Nephron progenitor cell (in vitro differentiated cells): ENCODE measurements around the gene LDLRAP1.

Source experiments
- DNase-seq: peaks from one replicate; pipeline ENCODE4 v3.0.0; 2021
- H3K27ac Mint-ChIP-seq: 2 replicates; pipeline ENCODE4 v1.8.0; 2021; ENCODE audit warnings: mild to moderate bottlenecking, moderate library complexity, mixed read lengths
- H3K27me3 Mint-ChIP-seq: 2 replicates; pipeline ENCODE4 v1.8.0; 2021; ENCODE audit warnings: mild to moderate bottlenecking, low read depth, mixed read lengths; ENCODE audit not compliant: poor library complexity
- H3K36me3 Mint-ChIP-seq: 2 replicates; pipeline ENCODE4 v1.8.0; 2021; ENCODE audit warnings: low read depth, mixed read lengths
- H3K4me1 Mint-ChIP-seq: 2 replicates; pipeline ENCODE4 v1.8.0; 2021; ENCODE audit warnings: mixed read lengths
- H3K4me3 Mint-ChIP-seq: 2 replicates; pipeline ENCODE4 v1.8.0; 2021; ENCODE audit warnings: mild to moderate bottlenecking, moderate library complexity, mixed read lengths
- H3K9me3 Mint-ChIP-seq: 2 replicates; pipeline ENCODE4 v1.8.0; 2021; ENCODE audit warnings: mild to moderate bottlenecking, moderate library complexity, mixed read lengths
- TF ChIP-seq, protein P1 (sequence below): fragments of 200-600 bp; sonication (generic); IDR thresholded peaks from 2 replicates; pipeline ENCODE4 v1.5.0; 2021; ENCODE audit warnings: antibody characterized with exemption

The LDLRAP1 gene

DNA sequence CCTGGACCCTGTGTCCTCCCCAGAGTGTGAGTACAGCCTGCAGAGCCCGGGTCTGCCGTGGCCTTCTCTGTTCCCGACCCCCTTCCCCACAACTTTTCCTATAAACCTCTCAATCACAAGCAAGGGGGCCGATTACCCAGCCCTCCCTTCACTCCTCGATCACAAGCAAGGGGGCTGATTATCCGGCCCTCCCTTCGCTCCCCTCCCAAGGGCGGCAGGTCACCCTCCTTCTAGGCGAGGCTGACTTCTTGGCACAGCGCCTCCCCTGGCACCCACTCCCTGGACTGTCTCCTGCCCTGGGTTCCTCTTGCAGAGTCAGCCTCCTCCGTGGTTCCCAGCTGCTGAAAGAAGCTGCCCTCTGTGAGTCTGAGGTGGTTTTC is 12.3 kb upstream of the LDLRAP1 start:
- TF ChIP-seq, protein P1, sequence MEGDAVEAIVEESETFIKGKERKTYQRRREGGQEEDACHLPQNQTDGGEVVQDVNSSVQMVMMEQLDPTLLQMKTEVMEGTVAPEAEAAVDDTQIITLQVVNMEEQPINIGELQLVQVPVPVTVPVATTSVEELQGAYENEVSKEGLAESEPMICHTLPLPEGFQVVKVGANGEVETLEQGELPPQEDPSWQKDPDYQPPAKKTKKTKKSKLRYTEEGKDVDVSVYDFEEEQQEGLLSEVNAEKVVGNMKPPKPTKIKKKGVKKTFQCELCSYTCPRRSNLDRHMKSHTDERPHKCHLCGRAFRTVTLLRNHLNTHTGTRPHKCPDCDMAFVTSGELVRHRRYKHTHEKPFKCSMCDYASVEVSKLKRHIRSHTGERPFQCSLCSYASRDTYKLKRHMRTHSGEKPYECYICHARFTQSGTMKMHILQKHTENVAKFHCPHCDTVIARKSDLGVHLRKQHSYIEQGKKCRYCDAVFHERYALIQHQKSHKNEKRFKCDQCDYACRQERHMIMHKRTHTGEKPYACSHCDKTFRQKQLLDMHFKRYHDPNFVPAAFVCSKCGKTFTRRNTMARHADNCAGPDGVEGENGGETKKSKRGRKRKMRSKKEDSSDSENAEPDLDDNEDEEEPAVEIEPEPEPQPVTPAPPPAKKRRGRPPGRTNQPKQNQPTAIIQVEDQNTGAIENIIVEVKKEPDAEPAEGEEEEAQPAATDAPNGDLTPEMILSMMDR = no peak
- Mint-ChIP-seq H3K4me3 (no peak overlapping the region), H3K36me3 (no peaks in the 10 kb centered on the region), H3K4me1 (peaks cover 5% of the 10 kb centered on the region), H3K27ac (no peak overlapping the region), H3K9me3 (no peaks in the 10 kb centered on the region), H3K27me3 (peaks cover 37% of the 10 kb centered on the region)
- no peak for DNase-seq

DNA sequence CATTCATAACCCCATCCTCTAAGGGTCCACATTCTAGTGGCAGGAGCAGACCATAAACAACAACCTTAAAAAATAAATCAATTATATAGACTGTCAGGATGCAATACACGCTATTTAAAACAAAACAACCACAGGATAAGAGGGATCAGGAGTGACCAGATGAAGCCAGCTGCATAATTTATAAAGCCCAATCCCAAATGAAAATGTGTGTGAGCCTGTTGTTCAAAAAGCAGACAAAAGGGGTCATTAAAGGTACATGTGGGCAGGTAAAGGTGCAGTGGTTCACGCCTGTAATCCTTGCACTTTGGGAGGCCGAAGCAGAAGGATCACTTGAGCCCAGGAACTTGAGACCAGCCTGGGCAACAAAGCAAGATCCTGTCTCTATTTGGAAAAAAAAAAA is 10.4 kb upstream of the LDLRAP1 start:
- H3K9me3 Mint-ChIP-seq = no peaks in the 10 kb centered on the region
- no peak overlapping the region for H3K27ac Mint-ChIP-seq
- TF ChIP-seq, protein P1 = no peak
- H3K27me3 Mint-ChIP-seq = peaks cover 51% of the 10 kb centered on the region
- H3K4me1 Mint-ChIP-seq = peaks cover 19% of the 10 kb centered on the region
- no peaks in the 10 kb centered on the region for H3K36me3 Mint-ChIP-seq
- DNase-seq = no peak
- H3K4me3 Mint-ChIP-seq = no peak overlapping the region

DNA sequence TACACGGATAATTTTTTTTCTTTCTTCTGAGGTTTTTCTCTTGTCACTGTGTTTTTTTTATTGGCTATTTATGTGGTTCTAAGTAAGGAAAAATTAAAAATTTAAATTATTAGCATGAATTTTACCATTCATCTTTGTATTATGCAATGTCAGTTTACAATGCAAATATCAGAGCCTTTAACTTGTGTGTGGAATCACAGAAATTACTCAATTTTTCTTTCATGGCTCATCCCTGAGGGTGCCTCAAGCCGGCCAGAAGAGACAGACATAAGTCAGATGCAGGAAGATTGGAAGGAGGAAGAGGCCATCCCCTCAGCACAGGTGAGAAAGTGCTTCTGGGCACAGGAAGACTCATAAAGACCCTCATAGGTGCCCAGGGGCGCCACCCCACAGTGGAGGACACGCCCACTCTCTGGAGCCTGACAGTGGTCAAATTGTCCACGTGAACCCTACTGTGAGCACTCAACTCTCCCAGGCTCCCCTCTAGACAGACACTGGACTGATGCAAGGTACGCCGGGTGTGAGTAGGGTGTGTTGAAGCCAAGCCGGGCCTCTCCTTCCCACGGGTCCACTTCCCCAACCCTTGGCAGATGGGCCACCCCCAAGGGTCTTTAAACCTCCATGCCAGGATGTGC is 9.5 kb upstream of the LDLRAP1 start:
- Mint-ChIP-seq H3K27me3 (peaks cover 49% of the 10 kb centered on the region), H3K4me1 (peaks cover 24% of the 10 kb centered on the region), H3K36me3 (no peaks in the 10 kb centered on the region), H3K4me3 (no peak overlapping the region), H3K27ac (no peak overlapping the region), H3K9me3 (no peaks in the 10 kb centered on the region)
- no peak for DNase-seq
- TF ChIP-seq, protein P1 = no peak

- peaks cover 24% of the 10 kb centered on the region for H3K4me1 Mint-ChIP-seq
- H3K36me3 Mint-ChIP-seq = no peaks in the 10 kb centered on the region
- no peak overlapping the region for H3K4me3 Mint-ChIP-seq
- no peak for DNase-seq
- peaks cover 49% of the 10 kb centered on the region for H3K27me3 Mint-ChIP-seq
- H3K9me3 Mint-ChIP-seq = no peaks in the 10 kb centered on the region
- TF ChIP-seq, protein P1 = no peak
- no peak overlapping the region for H3K27ac Mint-ChIP-seq
These were observed 9.0 kb upstream of the LDLRAP1 start for GRCh38 chr1:25534410-25534788.

- Mint-ChIP-seq H3K4me1 (peaks cover 19% of the 10 kb centered on the region), H3K4me3 (no peak overlapping the region), H3K36me3 (no peaks in the 10 kb centered on the region), H3K27me3 (peaks cover 59% of the 10 kb centered on the region), H3K9me3 (no peaks in the 10 kb centered on the region), H3K27ac (no peak overlapping the region)
- no peak for DNase-seq
- TF ChIP-seq, protein P1 = no peak
These were observed 7.3 kb upstream of the LDLRAP1 start for GRCh38 chr1:25536124-25536523.

- Mint-ChIP-seq H3K27me3 (peaks cover 64% of the 10 kb centered on the region), H3K4me3 (no peak overlapping the region), H3K4me1 (peaks cover 19% of the 10 kb centered on the region), H3K36me3 (no peaks in the 10 kb centered on the region), H3K9me3 (no peaks in the 10 kb centered on the region), H3K27ac (no peak overlapping the region)
- no peak for DNase-seq
- TF ChIP-seq, protein P1 = no peak
These were observed 6.1 kb upstream of the LDLRAP1 start for GRCh38 chr1:25537153-25537831.
